ENCODE results near the gene ATP2C2.

DNA sequence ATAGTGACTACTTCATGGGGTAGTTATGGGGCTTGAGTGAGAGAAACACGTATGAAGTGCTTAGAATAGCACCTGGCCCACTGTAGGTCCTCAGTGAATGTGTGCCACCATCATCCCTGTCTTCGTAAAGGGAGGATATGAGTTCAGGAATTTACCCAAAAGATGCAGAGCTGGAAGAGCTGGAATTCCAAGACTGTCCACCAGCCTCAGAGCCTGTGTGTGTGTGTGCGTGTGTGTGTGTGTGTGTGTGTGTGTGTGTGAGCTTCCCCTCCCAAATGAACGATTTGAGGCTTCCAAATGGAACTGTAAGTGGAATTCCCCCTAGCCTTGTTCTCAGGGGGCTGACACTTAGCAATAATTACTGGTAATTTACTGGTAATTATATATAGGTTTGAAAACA lies 46.4 kb upstream of the ATP2C2 start:
- TF ChIP-seq CTCF (IDR thresholded peaks at IDR 0.05; ENCODE audit: low read depth, low read length), result no peak
- no peak for TF ChIP-seq POLR2A (IDR thresholded peaks at IDR 0.05; ENCODE audit: extremely low read depth, insufficient read length)
- TF ChIP-seq MYC (IDR thresholded peaks at IDR 0.05; ENCODE audit: low read depth, low read length), result no peak
- no peak for TF ChIP-seq MAX (IDR thresholded peaks at IDR 0.05; ENCODE audit: low read depth, low read length)
